H1 (cell line): ENCODE results near the gene MIOX. TPM values are rescaled to one million over a fixed set of nuclear protein-coding genes. Genes with fewer than 3 reads are reported as not detected.

ENCODE experiments used
- CTCF ChIA-PET: fragments of 300-600 bp; sonication (Branson Sonifier 250); formaldehyde crosslinking; loops from one replicate; lab custom pipeline; 2021; ENCODE audit not compliant: partially characterized antibody; lab: Charles Lee
- POLR2A ChIA-PET: fragments of 300-600 bp; sonication (Branson Sonifier 250); formaldehyde crosslinking; loops from one replicate; lab custom pipeline; 2021; ENCODE audit warnings: inconsistent platforms; ENCODE audit not compliant: partially characterized antibody; lab: Charles Lee
- DNase-seq, 2 experiments: peaks; one replicate each; pipeline versions ENCODE4 v3.0.0 to v3.0.0-alpha.2; 2010 to 2022; ENCODE audit warnings: low spot score in 2 of 2, low read depth in 1 of 2, mixed read lengths in 1 of 2
- FAIRE-seq: peaks from 2 replicates; lab custom pipeline; 2011; peaks lifted over from hg19 to GRCh38; lab: Jason Lieb, UNC
- H2AFZ ChIP-seq: 2 replicates; pipeline ENCODE4 v1.8.1; 2012; ENCODE audit warnings: low read length, inconsistent platforms
- H2AK5ac ChIP-seq: 2 replicates; pipeline ENCODE4 v1.6.1; 2013; ENCODE audit warnings: low read depth, low read length
- H2BK120ac ChIP-seq: replicated peaks from 2 replicates; pipeline ENCODE3; 2013; ENCODE audit warnings: low read depth, low read length, inconsistent platforms
- H2BK12ac ChIP-seq: 2 replicates; pipeline ENCODE4 v1.6.1; 2013; ENCODE audit warnings: low read depth, low read length
- H2BK15ac ChIP-seq: 2 replicates; pipeline ENCODE4 v1.6.1; 2013; ENCODE audit warnings: low read length
- H2BK20ac ChIP-seq: 2 replicates; pipeline ENCODE4 v1.6.1; 2013; ENCODE audit warnings: low read length
- H2BK5ac ChIP-seq: 2 replicates; pipeline ENCODE4 v1.6.1; 2013; ENCODE audit warnings: low read depth, low read length
- H3K14ac ChIP-seq: 2 replicates; pipeline ENCODE4 v1.6.1; 2013; ENCODE audit warnings: inconsistent platforms; ENCODE audit not compliant: insufficient read length
- H3K18ac ChIP-seq: 2 replicates; pipeline ENCODE4 v1.6.1; 2013; ENCODE audit warnings: low read length; ENCODE audit errors: extremely low read depth
- H3K23ac ChIP-seq: 2 replicates; pipeline ENCODE4 v1.6.1; 2013; ENCODE audit warnings: inconsistent platforms; ENCODE audit not compliant: insufficient read length
- H3K23me2 ChIP-seq: 2 replicates; pipeline ENCODE4 v1.6.1; 2013; ENCODE audit warnings: low read depth, low read length
- H3K27ac ChIP-seq: 2 replicates; pipeline ENCODE4 v1.6.1; 2011; ENCODE audit warnings: low read depth, low read length, inconsistent platforms
- H3K27me3 ChIP-seq, 4 experiments: replicated peaks in 1 of 4; 1 replicate in 1 of 4; 2 replicates in 3 of 4; pipeline versions ENCODE4 v1.6.1 to v1.8.1; 2011 to 2013; ENCODE audit warnings: low read length in 3 of 4, mild to moderate bottlenecking in 3 of 4, inconsistent platforms in 2 of 4, mixed read lengths in 2 of 4, moderate library complexity in 1 of 4; ENCODE audit not compliant: control insufficient read depth in 3 of 4, insufficient read depth in 3 of 4; ENCODE audit errors: extremely low read depth in 1 of 4
- H3K36me3 ChIP-seq, 4 experiments: 2 replicates each; pipeline versions ENCODE4 v1.6.1 to v1.8.1; 2011 to 2013; ENCODE audit warnings: mild to moderate bottlenecking in 4 of 4, low read length in 3 of 4, moderate library complexity in 2 of 4, control low read depth in 1 of 4, inconsistent platforms in 1 of 4; ENCODE audit not compliant: insufficient read depth in 4 of 4, control insufficient read depth in 2 of 4
- H3K4ac ChIP-seq: replicated peaks from 2 replicates; pipeline ENCODE3; 2013; ENCODE audit warnings: low read length, low read depth, mixed read lengths, inconsistent platforms; ENCODE audit not compliant: insufficient read length
- H3K4me1 ChIP-seq, 4 experiments: replicated peaks in 1 of 4; 1 replicate in 1 of 4; 2 replicates in 3 of 4; pipeline versions ENCODE4 v1.6.1 to v1.8.1; 2011 to 2013; ENCODE audit warnings: low read length in 3 of 4, inconsistent platforms in 2 of 4, mixed read lengths in 1 of 4; ENCODE audit not compliant: insufficient read depth in 4 of 4, control insufficient read depth in 3 of 4
- H3K4me2 ChIP-seq, 2 experiments: 2 replicates each; pipeline versions ENCODE4 v1.6.1 to v1.8.1; 2011 to 2013; ENCODE audit warnings: low read depth in 2 of 2, low read length in 2 of 2, control low read depth in 1 of 2, inconsistent platforms in 1 of 2, mild to moderate bottlenecking in 1 of 2; ENCODE audit not compliant: insufficient read depth in 1 of 2
- H3K4me3 ChIP-seq, 4 experiments: fragments of 200-600, 300-600 bp in 1 of 4; sonication (generic), shearing (Covaris generic), sonication (Bioruptor Twin) in 1 of 4; 2 replicates each; pipeline versions ENCODE4 v1.5.1 to v1.8.1; 2011 to 2016; ENCODE audit warnings: low read length in 4 of 4, low read depth in 3 of 4, control low read depth in 2 of 4, inconsistent platforms in 2 of 4, mild to moderate bottlenecking in 2 of 4, mixed read lengths in 1 of 4, moderate library complexity in 1 of 4; ENCODE audit not compliant: insufficient read depth in 2 of 4; ENCODE audit errors: extremely low read depth in 1 of 4
- H3K56ac ChIP-seq: replicated peaks from 2 replicates; pipeline ENCODE3; 2013; ENCODE audit warnings: low read depth, mild to moderate bottlenecking, mixed read lengths, low read length, inconsistent platforms; ENCODE audit not compliant: insufficient read length
- H3K79me1 ChIP-seq: 2 replicates; pipeline ENCODE4 v1.6.1; 2013; ENCODE audit warnings: low read depth, low read length, control low read depth
- H3K79me2 ChIP-seq, 2 experiments: 2 replicates each; pipeline versions ENCODE4 v1.6.1 to v1.8.1; 2012 to 2013; ENCODE audit warnings: low read length in 2 of 2, mild to moderate bottlenecking in 2 of 2, inconsistent platforms in 1 of 2; ENCODE audit not compliant: insufficient read depth in 2 of 2, control insufficient read depth in 1 of 2
- H3K9ac ChIP-seq, 4 experiments: replicated peaks in 1 of 4; 1 replicate in 1 of 4; 2 replicates in 3 of 4; pipeline versions ENCODE4 v1.6.1 to v1.8.1; 2011 to 2013; ENCODE audit warnings: low read depth in 3 of 4, low read length in 3 of 4, control low read depth in 2 of 4, mild to moderate bottlenecking in 2 of 4, moderate library complexity in 2 of 4, inconsistent platforms in 1 of 4; ENCODE audit errors: extremely low read depth in 1 of 4
- H3K9me3 ChIP-seq, 2 experiments: 2 replicates each; pipeline versions ENCODE4 v1.6.1 to v1.8.1; 2012 to 2013; ENCODE audit warnings: mild to moderate bottlenecking in 2 of 2, moderate library complexity in 2 of 2, control low read depth in 1 of 2, inconsistent platforms in 1 of 2, low read depth in 1 of 2, low read length in 1 of 2, mixed read lengths in 1 of 2; ENCODE audit not compliant: insufficient read depth in 2 of 2
- H4K20me1 ChIP-seq, 2 experiments: replicated peaks in 1 of 2; 2 replicates each; pipeline versions ENCODE3 to v1.8.1; 2011 to 2013; ENCODE audit warnings: inconsistent platforms in 2 of 2, low read length in 2 of 2, mild to moderate bottlenecking in 1 of 2; ENCODE audit not compliant: insufficient read depth in 2 of 2, control insufficient read depth in 1 of 2
- H4K5ac ChIP-seq: 2 replicates; pipeline ENCODE4 v1.6.1; 2013; ENCODE audit warnings: low read length, low read depth, mixed read lengths, inconsistent platforms; ENCODE audit not compliant: insufficient read length
- H4K8ac ChIP-seq: 2 replicates; pipeline ENCODE4 v1.8.0; 2013; ENCODE audit warnings: mild to moderate bottlenecking, moderate library complexity, low read length, inconsistent platforms; ENCODE audit not compliant: insufficient read depth; ENCODE audit errors: extremely low read depth
- H4K91ac ChIP-seq: replicated peaks from 2 replicates; pipeline ENCODE3; 2013; ENCODE audit warnings: low read length, mixed read lengths, inconsistent platforms; ENCODE audit not compliant: insufficient read length
- BCL11A ChIP-seq, 2 experiments: IDR thresholded peaks; one replicate each; pipeline ENCODE4 v1.6.1; 2011; ENCODE audit warnings: low read depth in 2 of 2, low read length in 2 of 2, mild to moderate bottlenecking in 2 of 2
- CTCF ChIP-seq, 3 experiments: IDR thresholded peaks; 1 replicate in 2 of 3; 2 replicates in 1 of 3; pipeline versions ENCODE4 v1.5.1 to v1.6.1; 2011; ENCODE audit warnings: low read length in 3 of 3, mild to moderate bottlenecking in 3 of 3, inconsistent platforms in 2 of 3, low read depth in 1 of 3, moderate library complexity in 1 of 3; ENCODE audit not compliant: insufficient read depth in 1 of 3; ENCODE audit errors: control extremely low read depth in 1 of 3
- MAFK ChIP-seq: IDR thresholded peaks from 2 replicates; pipeline ENCODE4 v1.6.1; 2012; ENCODE audit warnings: low read depth, mild to moderate bottlenecking, improper control_type of control experiment, low read length
- RAD21 ChIP-seq, 2 experiments: IDR thresholded peaks in 1 of 2; conservative IDR thresholded peaks in 1 of 2; 2 replicates each; pipeline ENCODE4 v1.6.1; 2011; ENCODE audit warnings: low read depth in 2 of 2, low read length in 2 of 2, improper control_type of control experiment in 1 of 2, inconsistent platforms in 1 of 2, mild to moderate bottlenecking in 1 of 2, moderate library complexity in 1 of 2
- RNF2 ChIP-seq: fragments of 200-900, 300-1000 bp; sonication (generic); IDR thresholded peaks from 2 replicates; pipeline ENCODE4 v1.7.1; 2016; ENCODE audit warnings: borderline replicate concordance, low read depth, mild to moderate bottlenecking, antibody characterized with exemption, low read length; ENCODE audit not compliant: poor library complexity, severe bottlenecking; ENCODE audit errors: missing control alignments
- SIN3A ChIP-seq, 2 experiments: IDR thresholded peaks in 1 of 2; conservative IDR thresholded peaks in 1 of 2; 2 replicates each; pipeline ENCODE4 v1.6.1; 2011 to 2012; ENCODE audit warnings: low read length in 2 of 2, improper control_type of control experiment in 1 of 2, low read depth in 1 of 2, mild to moderate bottlenecking in 1 of 2
- WGBS, 2 experiments: shearing (Covaris generic) in 1 of 2; methylation state at CpG; one replicate each; pipeline versions ENCODE4 v1.1.6 to v1.1.7; 2013 to 2015; ENCODE audit warnings: low lambda C conversion rate in 2 of 2, mixed read lengths in 2 of 2, inconsistent platforms in 1 of 2, low coverage in 1 of 2, missing lambda C conversion rate in 1 of 2; ENCODE audit not compliant: insufficient replicate concordance in 2 of 2, insufficient coverage in 1 of 2, insufficient read length in 1 of 2; ENCODE audit errors: extremely low coverage in 1 of 2, missing lambda C conversion rate in 1 of 2; 5-methylcytosine and 5-hydroxymethylcytosine counted together
- polyA plus RNA-seq, 7 experiments: library from polyadenylated mRNA; depleted of rRNA in 3 of 7; stranded (reverse) in 5 of 7; unstranded in 2 of 7; fragments of >200 nt in 5 of 7; fragments of 200-250 nt in 2 of 7; gene quantifications; 1 replicate in 5 of 7; 2 replicates in 1 of 7; 4 replicates in 1 of 7; pipeline versions ENCODE4 v1.2.1 to v1.2.3, GENCODE V29; 2011 to 2013; ENCODE audit warnings: missing spikeins in 2 of 7, mixed read lengths in 2 of 7
- total RNA-seq: library from RNA; stranded (reverse); fragmentation: NEBNext Ultra II Directional; extraction: Animal tissue kit (Norgen Biotek cat#: 25700); gene quantifications from 2 replicates; pipeline ENCODE4 v1.2.1, GENCODE V29; 2021
- TF ChIP-seq, protein P1 (sequence below): IDR thresholded peaks from 2 replicates; pipeline ENCODE4 v1.6.1; 2012; ENCODE audit warnings: inconsistent platforms

MIOX gene
- total and polyA plus RNA-seq, 2 of the 8 experiments (the other 6 are each of a cell fraction or from before 2014, with no cell fraction given), result 0.30 to 0.32 TPM

DNA sequence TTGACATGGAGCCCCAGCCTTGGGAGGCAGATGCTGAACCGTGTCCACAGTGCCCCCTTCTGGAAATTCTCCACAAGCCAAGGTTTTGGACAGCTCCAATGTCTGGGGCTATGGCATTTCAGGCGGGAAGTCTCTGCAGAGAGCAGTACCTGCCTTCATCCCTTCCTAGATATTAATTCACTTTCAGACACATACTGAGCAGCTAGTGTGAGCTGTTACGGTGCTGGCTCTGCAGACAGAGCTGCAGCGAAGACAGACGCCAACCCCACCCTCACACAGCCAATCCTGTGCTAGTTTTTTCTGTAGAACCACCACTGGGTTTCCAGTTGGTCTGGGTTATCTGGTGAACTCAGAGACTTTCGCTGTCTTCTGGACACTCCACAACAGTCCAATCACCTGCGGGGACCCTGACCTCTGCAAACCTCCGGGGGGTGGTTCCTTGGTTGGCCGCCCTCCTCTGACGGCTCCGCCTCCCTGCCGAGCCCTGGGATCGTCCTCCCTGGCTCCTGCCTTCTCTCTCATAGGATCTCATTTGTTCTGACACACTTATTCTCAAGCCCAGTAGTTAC is 11.7 kb downstream of the MIOX start:
- H3K23me2 ChIP-seq, result no peaks in the 10 kb centered on the region
- WGBS, 2 experiments, result 53% methylated on average over 13 of the region's 13 CpGs; no CpG with 5 or more reads in 1 of the 2 experiments
- no peak overlapping the region; a peak in 1 of 8 replicates for H3K4me3 ChIP-seq
- H2BK120ac ChIP-seq, result no peak overlapping the region
- no peak overlapping the region for H2BK5ac ChIP-seq
- H3K56ac ChIP-seq, result no peak overlapping the region
- no peak overlapping the region for H3K18ac ChIP-seq
- H4K5ac ChIP-seq, result no peak overlapping the region
- POLR2A ChIA-PET, result interaction anchor here (0.6 to 3.8 kb wide), 5 partner anchors 8 to 75 kb away, joined by 3 to 20 read pairs (median 5); partner anchors contain the start of genes ADM2 and MIOX
- H3K4me1 ChIP-seq, result peaks cover 0 to 3% (median 0%) of the 10 kb centered on the region in 4 experiments; a peak in 2 of 7 replicates
- no peaks in the 10 kb centered on the region for H3K36me3 ChIP-seq
- no peaks in the 10 kb centered on the region for H4K20me1 ChIP-seq
- no peak overlapping the region; the same call in 1 of the 2 replicates for H2BK15ac ChIP-seq
- H3K27me3 ChIP-seq, result no peaks in the 10 kb centered on the region
- H2AK5ac ChIP-seq, result no peak overlapping the region
- no peak overlapping the region for H2AFZ ChIP-seq
- no peaks in the 10 kb centered on the region for H3K9me3 ChIP-seq
- H3K23ac ChIP-seq, result no peak overlapping the region
- no peaks in the 10 kb centered on the region for H3K79me2 ChIP-seq
- no peak overlapping the region for H2BK12ac ChIP-seq
- H4K91ac ChIP-seq, result no peak overlapping the region
- DNase-seq, result peak; percentile 56 to 87
- CTCF ChIA-PET, result interaction anchor here (0.8 to 4.5 kb wide), 30 partner anchors 9 to 248 kb away, joined by 3 to 54 read pairs (median 4); partner anchors contain the start of genes ADM2, LMF2, MIOX and NCAPH2
- H3K27ac ChIP-seq, result no peak overlapping the region
- H3K9ac ChIP-seq, result no peak overlapping the region
- no peak overlapping the region for H3K4me2 ChIP-seq
- TF ChIP-seq MAFK (no peak), RAD21 (IDR thresholded peaks at IDR 0.05 in 1 of 2, conservative IDR thresholded peaks at IDR 0.05 in 1 of 2; ENCODE audit: low read depth in 2 of 2, low read length in 2 of 2) (peak; percentile 84 to 86), CTCF (IDR thresholded peaks at IDR 0.05; ENCODE audit: control extremely low read depth in 1 of 3, insufficient read depth in 1 of 3, low read depth in 1 of 3, low read length in 3 of 3) (peak; percentile 73 to 93 (median 88)), RNF2 (no peak), SIN3A (conservative IDR thresholded peaks at IDR 0.05 in 1 of 2, IDR thresholded peaks at IDR 0.05 in 1 of 2; ENCODE audit: low read depth in 1 of 2, low read length in 2 of 2) (peak in 1 of 2 experiments; percentile 61; a peak in 1 of 4 replicates), BCL11A (IDR thresholded peaks at IDR 0.05; ENCODE audit: low read depth in 2 of 2, low read length in 2 of 2) (no peak)
- TF ChIP-seq, protein P1, sequence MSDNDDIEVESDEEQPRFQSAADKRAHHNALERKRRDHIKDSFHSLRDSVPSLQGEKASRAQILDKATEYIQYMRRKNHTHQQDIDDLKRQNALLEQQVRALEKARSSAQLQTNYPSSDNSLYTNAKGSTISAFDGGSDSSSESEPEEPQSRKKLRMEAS, result 0 out of 2 replicates have a peak, but pooled peaks have one; percentile 8
- H3K14ac ChIP-seq, result no peak overlapping the region
- H2BK20ac ChIP-seq, result no peak overlapping the region
- FAIRE-seq, result peak; percentile 95
- no peak overlapping the region for H3K4ac ChIP-seq
- no peak overlapping the region; the same call in 1 of the 2 replicates for H4K8ac ChIP-seq
- no peaks in the 10 kb centered on the region for H3K79me1 ChIP-seq
